HG02981 (cell line): Measurements from ENCODE around the gene SERPINE2.
A peak's percentile ranks its signal among the peaks of the same experiment; 100 is the strongest.
"Not testable (repeated sequence)": the region's sequence is repeated elsewhere in the genome, so short reads cannot be mapped to it uniquely, and the experiment has no call there.

ENCODE experiments used
- ATAC-seq: cut with Tn5 transposase; IDR thresholded peaks from one replicate; pipeline ENCODE4 v1.9.1; 2021; ENCODE audit warnings: mild to moderate bottlenecking, moderate library complexity; ENCODE audit not compliant: unreplicated experiment

Gene SERPINE2

DNA sequence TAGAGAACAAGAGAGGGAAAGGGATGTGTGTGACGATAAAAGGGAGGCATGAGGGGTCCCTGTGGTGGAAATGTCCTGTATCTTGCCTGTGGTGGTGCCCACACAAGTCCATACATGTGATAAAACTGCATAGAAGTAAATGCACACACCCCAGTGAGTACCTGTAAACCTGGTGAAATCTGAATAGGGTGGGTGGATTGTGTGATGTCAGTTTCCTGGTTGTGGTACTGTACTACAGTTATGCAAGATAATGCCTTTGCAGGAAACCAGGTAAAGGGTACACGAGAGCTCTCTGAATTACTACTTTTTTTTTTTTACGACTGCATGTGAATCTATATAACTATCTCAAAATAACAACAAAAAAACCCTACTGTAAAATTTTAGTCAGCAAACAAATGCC, 22.1 kb downstream of the SERPINE2 start:
- ATAC-seq = no peak

DNA sequence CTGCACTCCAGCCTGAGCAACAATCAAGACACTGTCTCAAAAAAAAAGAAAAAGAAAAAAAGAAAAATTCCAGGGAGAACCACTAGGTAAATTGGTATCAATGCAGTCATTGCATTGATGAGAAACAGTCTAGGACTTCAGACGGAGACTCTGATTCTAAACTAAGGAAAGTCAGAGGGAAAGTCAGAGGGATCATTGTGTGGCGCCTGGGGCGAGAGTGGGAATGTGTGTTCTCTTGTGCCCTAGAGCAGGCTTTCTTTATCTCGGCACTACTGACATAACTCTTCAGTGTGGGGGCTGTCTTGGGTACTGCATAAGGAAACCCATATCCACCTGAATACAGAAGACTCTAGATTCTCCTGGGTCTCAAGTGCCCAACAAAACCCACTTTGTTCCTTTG, 24.8 kb downstream of the SERPINE2 start:
- no peak for ATAC-seq

DNA sequence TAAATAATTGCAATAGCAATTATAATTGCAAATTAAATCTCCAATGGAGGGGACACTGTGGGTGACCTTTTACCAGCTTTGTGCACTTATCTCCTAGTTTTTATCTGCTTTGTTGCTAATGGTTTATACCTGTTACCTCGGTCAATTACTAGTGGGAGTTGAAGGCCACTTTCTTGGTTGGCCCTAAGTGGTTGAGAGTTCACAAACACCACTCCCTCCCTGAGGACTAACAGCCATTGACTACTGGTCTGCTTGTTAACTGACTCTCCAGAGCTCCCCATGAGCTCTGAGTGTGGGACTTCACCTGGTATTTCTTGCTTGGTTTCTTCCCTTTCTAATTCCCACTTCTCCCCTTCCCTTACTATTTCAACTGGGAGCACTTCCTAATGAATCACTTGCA, 27.2 kb downstream of the SERPINE2 start:
- no peak for ATAC-seq

DNA sequence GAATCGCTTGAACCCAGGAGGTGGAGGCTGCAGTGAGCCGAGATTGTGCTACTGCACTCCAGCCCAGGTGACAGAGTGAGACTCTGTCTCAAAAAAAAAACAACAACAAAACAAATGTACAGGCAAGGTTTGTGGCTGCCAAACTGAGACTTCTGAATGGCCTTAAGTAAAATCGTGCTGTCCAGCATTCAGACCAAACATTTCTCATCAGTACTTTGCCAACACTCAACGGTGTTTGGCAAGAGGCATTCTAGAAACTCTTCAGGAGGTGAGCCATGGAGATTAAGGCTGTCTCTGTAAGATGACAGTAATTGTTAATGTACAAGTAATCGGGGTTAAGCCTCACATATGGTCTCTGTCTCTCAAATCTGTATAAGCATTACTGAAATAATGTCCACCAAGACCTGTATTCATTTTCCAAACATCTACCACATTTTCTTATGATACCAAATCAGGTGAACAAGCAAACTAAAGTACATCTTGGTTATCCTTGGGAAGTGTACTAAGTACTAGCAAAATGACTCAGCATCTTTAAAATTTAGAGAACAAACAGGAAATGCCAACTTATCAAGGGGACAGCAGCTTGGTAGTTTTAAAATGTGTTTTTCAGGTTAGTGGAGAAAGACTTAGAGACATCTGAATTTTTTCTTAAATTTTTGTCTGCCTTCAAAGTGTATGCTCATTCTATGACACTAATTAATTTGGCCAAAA, 29.3 kb downstream of the SERPINE2 start:
- no peak for ATAC-seq

DNA sequence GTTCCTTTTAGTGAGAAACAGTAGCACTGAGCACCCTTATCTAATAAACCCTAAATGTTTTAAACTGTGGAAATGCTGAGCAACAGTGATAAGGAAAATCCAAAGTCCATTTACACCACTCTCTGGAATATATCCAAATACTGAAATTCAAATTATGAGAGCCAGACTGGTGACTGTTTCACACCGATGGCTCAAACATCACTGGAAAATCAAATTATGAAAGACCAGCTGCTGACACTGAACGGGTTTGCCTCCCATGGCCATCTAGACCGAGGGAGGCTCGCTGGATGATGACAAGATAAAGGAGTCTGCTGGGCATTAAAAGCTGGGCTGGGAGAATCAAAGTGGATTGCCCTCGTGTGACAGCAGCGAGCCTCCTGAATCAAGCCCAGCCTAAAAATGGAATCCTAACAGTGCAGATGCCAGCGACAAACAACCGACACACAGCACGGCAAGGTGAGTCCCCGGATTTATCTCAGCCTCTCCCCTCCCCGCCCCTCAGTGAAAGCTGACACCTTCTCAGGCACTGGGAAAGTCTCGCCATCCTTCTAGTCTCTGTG, 30.3 kb downstream of the SERPINE2 start:
- no peak for ATAC-seq

DNA sequence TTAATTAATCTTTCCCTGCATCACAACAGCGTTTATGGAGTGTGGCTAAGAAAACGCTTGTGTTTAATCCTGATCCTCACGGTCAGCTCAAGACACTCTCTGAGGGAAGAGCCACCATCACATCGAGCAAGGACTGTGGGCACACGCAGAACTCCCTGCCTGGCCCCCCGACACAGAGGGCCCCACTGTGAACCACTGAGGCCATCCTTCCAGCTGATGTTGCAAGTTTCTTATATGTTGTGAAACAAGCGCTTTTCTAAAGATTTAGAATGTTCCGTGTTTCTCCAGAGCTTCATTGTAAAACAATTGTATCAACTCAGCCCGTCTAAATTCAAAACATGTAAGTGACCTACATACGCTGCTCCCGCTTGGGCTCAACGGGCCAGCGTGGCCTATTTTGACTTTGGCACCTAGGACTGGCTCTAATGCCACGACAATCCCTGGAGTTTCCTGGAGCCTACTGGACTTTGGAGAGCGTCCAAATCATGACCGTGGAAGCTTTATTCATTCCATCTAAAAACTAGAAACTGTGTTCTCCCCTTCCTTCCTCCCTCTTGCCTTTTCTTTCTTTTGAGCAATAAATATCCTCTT, 34.9 kb downstream of the SERPINE2 start:
- ATAC-seq = no peak

DNA sequence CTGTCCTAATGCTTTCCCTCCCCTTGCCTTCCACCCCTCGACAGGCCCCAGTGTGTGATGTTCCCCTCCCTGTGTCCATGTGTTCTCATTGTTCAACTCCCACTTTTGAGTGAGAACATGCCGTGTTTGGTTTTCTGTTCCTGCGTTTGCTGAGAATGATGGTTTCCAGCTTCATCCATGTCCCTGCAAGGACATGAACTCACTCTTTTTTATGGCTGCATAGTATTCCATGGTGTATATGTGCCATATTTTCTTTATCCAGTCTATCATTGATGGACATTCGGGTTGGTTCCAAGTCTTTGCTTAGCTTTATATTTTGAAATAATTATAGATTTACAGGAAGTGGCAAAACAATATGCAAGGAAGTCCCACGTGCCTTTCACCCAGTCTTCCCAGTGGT, 38.4 kb downstream of the SERPINE2 start:
- ATAC-seq = not testable (repeated sequence)

DNA sequence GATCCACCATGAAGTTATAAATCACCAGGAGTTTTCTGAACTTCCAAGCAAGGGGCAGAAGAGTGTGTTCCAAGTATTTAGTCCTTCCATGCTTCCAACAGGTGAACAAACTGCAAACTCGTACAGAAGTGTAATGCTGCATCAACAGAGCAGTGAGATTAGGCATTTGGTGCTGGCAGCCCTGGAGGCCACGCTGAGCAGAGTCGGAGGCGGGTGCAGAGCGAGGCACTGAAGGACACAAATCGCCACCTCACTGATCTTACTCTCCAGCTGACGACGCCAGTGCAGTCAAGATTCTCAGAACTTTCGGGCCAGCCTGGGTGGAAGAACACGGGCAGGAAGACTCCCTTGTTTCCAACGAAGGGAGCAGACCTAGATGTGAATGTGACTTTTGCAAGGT, 39.2 kb downstream of the SERPINE2 start:
- no peak for ATAC-seq

DNA sequence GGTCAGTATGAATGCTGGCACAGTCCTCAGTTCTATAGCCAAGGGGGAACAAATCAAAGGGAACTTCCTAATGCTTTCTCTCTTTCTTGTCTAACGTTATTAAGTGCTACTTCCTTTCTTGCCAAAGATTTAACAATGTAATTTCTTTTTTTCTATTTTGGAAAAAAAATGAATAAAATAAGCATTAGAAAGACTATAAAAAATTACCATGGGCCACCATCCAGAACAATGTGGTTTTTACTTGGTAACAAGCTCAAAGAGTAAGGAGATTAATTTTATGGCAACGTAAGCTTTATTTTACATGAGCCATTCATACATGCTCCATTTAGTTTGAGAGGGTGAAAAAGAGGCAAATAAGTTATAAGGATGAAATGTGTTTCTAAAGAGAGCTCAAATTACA, 40.1 kb downstream of the SERPINE2 start:
- no peak for ATAC-seq

DNA sequence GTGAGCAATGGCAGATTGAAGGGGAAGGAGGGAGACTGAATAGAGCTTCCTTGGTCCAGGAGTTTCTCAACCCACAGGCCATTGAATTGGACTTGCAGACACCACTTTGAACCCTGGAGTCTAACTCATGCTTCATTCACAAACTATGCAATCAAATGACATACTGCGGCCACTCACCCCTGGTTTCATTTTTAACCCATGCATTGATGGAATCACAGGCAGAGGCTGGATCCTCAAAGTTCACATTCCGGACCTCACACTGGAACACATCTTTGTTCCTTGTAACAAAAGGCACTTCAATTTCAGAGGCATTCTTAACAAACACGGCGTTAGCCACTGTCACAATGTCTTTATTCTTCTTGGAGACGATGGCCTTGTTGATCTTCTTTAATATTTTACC, 41.1 kb downstream of the SERPINE2 start:
- no peak for ATAC-seq

DNA sequence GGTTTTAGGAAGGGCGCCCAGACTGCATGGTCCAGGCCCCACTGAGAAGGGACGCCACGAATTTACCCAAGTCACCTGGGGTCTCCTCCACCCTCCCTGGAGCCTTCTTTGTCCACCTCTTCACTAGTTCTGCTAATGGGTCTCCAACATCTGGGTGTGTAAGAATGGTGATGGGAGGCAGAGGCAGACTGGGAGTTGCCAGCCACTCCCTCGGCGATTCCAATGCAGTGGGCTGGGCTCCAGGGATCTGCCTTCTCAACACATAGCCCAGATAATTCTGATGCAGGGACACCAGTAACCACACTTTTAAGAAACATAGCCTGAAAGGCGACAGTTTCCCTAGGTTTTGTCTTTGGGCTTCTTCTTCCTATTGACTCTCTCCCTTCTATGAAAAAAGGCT, 42.7 kb downstream of the SERPINE2 start:
- ATAC-seq = no peak

DNA sequence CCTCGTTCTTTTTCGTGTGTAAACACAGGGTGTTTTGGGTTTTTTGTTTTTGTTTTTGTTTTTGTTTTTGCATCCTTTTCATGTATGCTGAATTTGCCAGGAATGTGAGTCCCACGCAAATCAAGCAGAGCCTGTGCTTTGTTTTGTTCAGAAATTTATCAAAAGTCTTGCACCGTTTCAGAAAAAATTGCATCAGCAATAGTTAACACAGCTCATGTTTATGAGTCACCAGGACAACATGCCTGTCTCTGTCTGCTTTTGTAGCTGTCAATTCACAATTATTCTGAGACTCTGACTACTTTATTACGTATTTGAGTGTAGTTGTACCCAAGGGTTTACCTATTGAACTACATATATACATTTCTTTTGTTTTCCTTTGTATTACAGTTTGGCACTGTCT, 43.5 kb downstream of the SERPINE2 start:
- no peak for ATAC-seq

DNA sequence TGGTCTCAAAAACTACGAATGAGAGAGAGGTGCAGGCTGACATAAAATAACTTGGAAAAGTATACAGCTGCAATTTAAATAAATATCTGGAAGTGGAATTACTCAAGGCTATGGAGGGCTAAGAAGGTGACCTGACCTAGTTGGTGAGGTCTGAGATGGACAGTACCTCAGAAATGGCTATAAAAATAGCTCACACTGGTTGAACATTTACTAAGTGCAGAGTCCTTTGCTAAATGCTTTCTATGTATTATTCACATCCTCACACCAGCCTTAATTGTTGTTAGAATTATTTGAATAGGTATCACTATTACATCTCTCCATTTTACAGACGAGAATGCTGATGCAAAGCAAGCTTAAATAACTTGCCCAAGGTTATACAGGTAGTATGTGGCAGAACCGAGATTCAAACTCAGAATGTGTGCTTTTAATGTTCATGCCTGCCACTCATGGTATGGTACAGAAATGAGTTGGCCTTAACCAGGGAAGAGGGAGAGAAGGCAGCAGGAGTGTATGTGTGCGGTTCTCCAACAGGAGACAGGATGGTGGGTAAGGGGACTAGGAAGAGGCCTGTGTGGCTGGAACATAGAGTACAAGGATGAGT, 44.4 kb downstream of the SERPINE2 start:
- ATAC-seq = no peak

DNA sequence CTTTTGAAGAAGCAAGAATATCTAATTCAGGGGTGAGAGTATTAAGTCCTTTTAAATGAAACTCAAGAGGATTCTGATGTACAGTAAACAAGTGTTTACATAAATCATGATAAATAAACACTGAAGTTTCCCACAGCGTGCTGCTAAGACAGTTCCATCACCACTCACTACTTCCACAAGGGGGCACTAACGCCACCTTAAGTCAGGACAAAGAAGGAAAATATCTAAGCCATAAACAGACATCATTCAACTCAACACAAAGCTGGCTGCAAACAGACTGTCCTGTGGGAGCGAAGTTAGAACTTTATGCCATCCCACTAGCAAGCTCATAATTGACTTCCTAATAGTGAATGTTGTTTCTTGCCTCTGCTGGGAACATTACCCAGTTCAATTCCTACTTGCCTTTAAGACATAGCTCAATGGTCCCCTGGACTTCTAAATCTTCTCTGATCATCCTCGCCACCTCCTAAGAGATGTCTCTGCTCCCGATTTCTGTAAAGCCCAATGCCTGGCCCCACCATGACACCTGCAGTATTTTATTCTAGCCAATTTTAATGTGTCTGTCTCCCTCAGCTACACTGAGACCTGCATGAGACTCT, 45.4 kb downstream of the SERPINE2 start:
- ATAC-seq = peak; percentile 61

DNA sequence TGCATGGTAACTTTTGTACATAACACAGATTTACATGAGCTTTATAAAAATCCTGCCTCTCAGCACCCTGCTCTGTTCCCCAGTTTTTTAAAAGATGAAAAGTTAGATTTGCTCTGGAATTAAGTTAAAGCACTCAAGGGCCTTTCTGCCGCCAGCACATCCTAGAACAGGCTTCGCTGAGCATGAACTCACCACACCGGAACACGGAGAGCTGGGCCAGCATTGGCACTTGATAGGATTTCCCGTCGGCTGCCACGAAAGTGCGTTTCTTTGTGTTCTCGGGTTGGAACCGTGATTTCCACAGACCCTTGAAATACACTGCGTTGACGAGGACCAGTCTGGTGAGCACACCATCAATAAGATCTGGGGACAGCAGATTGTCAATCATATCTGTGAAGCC, 47.5 kb downstream of the SERPINE2 start:
- no peak for ATAC-seq

DNA sequence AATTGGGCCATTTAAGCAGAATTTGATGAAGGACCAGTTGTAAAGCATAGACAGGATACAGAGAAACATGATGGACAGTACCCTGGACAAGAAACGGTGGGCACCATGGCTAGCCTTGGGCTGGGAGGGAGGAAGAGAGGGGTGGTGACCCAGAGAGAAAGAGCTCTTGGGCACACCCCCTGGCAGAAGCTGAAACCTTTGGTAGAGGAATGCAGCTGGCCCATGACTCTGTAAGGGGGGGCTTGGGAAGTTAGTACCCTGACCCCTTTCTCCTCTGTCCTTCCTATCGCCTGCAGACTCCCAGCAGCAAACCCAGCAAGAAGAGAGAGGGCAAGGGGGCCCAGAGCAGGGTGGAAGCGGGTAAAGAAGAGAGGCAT, 49.2 kb downstream of the SERPINE2 start:
- ATAC-seq = no peak

DNA sequence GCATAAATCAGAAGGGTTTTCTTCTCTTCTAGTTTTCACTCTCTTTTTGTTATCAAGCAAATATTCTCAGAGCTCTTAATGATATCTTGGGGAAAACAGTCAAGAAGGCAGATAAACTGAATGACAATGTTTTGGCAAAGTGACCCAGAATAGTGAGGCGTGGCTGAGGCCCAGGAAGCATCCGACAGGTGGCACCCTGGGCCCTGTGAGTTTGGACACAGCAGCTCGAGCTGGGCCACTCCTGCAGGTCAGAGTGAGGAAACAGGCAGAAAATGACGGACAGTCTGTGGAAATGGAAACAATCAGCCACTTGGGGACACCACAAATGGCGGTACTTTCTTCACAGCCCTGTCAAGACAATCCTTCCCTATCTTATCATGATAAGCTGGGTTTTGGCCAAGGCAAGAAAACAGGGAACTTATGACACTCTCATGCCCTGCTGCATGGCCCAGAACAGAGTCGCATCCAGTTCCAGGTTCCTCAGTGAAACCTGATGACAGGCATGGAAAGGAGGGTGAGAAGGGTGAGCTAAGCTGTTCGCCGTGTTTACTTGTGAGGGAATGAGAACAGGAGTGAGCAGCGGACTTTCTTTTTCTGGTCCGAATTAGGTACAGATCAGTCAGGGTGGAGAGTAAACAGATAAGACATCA, 49.8 kb downstream of the SERPINE2 start:
- ATAC-seq = no peak

DNA sequence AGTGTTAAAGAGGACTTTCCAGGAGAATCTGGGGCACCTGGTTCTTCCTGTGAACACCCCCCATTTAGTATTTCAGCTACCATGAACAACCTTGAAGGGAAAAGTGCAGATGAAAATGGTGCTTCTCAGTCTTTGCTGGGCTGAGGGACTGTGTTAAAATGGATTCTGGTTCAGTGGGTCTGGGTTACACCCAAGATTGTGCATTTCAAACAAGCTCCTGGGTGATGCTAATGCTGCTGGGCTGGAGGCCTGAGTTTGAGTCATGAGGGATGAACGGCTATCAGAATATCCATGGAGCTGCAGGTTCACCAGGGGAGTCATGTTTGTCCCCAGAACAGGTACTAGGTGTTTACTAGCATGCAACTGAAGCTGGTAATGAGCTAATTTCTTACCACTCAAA, 57.8 kb downstream of the SERPINE2 start:
- no peak for ATAC-seq

DNA sequence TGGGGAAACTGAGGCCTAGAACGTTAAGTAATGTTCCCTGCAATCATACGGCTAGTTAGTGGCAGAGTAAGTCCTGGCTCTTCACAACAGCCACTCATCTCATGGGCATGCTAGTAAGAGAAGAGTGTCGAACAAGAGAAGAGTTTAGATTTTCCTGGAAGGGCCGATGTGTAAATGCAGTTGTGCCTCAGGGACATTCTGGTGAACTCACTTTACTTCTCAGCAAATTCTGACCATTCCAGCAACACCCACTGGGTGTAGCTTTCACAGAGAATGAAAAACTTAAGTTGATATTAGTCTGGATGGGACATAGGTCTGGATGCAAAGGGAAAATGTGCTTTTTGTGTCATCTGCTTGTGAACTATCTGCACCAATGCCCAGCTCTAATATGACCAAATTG, 58.3 kb downstream of the SERPINE2 start:
- ATAC-seq = no peak

DNA sequence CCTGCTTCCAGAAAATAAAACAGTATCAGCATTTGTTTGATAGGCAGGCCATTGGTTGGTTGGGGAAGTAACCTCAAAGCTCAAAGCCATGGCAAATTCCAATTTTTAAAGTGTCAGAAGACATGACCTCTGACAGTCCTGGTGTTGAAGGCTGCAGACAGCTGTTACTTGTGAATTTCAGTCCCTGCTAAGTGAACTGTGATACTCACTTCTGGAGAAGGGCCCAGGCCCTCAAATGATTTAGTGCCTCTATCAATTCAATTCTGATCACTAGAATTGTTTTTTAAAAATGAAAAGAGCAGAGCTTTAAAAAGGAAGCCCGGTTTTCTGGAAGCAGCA, 58.7 kb downstream of the SERPINE2 start:
- ATAC-seq = no peak

DNA sequence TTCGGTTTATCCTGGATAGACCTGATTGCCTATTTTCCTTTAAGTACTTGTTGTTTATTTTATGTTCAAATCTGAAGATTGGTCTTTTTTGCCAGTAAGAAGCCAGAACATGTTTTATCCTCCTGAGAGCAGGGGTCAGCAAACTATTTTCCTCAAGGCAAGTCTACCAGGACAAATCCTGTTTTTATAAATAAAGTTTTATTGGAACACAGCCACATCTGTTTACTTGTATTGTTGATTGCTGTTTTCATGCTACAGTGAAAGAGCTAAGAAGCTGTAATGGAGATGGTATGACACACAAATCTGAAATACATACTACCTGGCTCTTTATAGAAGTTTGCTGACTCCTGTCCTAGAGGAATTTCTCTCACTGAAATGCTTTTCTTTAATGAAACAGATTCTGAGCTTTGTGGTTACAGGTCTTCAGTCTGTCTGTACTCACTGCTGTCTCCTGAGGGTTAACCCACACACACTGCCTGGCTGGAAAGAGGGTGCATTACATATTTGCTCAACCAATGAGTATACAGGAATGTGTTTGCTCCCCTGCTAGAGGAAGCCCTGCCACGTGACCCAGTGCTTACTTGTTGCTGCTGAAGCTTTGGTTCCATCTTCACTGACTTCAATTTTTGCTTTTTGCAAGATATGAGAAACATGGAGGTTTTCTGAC, 59.2 kb downstream of the SERPINE2 start:
- no peak for ATAC-seq
